Central memory CD4-positive, alpha-beta T cell (primary cell): ENCODE measurements around the gene ASB18.

Experiments
- DNase-seq: peaks from one replicate; pipeline ENCODE4 v3.0.0; 2022

Gene ASB18

DNA sequence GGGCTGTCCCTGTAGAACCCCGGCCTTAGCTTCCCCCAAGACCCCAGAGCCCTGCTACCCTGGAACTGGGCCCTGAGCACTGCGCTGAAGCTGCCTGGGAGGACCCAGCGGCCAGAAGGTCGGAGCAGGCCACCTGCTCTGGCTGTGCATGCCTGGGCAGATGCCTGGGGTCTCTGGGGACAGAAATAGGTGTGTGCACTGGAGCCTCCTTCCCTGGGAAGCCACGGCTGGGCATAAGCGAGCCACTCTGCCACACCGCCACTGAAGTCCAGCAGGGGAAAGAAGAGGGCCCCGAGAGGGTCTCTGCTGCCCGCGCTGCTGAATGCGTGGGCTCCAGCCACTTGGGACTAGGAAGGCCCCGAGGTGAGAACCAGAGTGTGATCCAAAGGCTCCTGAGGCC, 102.7 kb downstream of the ASB18 start:
- no peak for DNase-seq

DNA sequence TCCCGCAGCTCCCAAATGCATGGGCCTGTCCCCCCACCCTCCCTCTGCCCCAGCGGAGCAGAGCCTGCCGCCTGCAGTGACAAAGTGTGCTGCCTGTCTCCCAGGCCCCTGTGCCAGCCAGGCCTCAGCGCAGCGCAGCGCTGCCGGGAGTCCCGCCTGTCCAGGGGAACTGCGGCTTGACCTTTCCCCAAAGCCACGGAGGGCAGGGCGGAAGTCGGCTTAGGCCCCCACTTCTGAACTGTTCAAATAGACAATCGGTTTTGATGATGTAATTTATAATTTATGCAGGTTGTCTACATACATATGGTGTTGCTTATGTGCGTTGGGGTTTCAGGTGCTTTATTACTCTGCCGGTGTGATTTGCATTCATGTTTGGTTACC, 103.1 kb downstream of the ASB18 start:
- no peak for DNase-seq

DNA sequence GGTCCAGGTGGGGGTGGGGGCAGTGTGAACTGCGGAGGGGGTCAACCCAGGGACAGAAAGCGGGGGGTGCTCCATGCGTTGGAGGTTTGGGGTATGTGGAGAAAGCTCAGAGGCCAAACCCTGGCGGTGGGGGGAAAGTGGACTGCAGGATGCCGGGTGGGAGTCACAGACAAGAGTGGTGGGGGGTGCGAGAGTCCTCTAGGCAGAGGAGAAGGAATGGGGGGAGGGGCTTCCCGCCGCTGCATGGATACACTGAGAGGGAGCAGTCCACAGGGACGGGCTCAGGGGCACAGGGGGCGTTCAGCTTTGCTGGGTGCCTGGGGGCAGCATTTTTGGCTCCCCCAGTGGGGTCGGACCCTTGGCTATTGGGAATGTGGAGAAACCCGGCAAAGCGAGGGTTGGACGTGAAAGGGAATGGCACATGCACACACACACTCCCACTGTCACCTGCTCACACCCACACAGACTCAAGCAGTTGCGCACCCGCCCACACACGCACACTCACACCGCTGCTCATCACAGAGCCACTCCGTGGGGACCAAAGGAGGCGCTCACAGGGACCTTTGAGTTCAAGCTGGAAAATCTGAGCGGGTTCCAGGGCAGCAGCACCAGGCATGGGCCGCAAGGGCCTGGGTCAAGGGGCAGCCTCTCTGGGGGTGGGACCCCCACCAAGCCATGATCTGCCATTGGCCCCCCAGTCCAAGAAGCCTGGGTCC, 103.7 kb downstream of the ASB18 start:
- no peak for DNase-seq

DNA sequence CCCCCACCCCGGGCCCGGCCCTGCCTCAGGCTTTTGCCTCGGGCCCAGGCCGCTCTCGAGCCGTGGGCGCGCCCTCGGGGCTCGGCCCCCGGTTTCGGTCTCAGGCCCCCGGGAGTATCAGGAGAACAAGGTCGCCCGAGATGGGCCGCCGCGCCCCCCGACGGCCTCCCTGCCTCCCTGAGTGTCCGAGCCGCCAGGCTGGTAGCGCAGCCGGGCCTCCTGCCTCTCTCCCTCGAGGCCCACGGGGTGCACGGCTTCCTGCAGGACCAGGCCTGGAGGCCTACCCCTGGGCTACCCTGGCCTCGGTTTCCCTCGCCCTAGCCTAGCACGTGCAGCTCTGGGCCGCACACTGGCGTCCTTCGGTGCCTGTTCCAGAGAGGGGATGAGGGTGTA, 104.4 kb downstream of the ASB18 start:
- no peak for DNase-seq

DNA sequence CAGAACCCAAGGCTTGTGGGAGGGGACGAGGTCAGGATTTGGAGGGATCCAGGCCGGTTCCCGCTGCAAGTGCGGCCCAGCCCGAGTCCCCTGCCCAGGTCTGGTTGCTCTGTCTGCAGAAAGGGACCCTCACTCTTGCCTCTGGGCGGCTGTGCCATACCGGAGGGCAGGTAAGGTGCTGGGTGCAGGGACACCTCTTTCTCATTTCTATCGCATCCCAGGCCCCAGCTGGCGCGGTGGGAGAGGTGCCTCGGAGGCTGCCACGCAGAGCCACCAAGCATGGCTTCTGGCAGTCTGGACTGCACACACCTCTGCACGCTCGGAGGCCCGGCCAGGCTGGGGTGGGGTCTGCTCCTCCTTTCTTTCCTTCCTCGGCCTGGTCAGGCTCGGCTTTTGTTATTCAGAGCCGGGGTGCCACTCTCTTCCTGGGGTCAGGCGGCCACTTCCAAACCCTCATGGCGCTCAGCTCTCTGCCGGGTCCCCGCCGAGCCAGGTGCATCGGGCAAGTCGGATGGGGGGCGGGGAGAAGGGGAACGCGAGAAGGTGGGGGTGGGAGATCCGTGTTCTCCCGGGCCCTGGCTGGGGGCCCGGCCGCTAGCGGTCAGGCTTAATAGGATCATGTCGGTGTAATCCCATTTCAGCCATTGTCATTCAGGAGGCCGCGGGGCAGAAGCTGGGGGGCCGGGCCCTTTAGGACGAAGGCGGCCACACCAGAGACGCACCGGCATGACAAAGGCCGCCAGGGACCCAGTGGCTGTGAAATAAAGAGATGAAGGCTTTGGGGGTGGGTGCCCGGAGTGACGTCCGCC, 105.0 kb downstream of the ASB18 start:
- no peak for DNase-seq

DNA sequence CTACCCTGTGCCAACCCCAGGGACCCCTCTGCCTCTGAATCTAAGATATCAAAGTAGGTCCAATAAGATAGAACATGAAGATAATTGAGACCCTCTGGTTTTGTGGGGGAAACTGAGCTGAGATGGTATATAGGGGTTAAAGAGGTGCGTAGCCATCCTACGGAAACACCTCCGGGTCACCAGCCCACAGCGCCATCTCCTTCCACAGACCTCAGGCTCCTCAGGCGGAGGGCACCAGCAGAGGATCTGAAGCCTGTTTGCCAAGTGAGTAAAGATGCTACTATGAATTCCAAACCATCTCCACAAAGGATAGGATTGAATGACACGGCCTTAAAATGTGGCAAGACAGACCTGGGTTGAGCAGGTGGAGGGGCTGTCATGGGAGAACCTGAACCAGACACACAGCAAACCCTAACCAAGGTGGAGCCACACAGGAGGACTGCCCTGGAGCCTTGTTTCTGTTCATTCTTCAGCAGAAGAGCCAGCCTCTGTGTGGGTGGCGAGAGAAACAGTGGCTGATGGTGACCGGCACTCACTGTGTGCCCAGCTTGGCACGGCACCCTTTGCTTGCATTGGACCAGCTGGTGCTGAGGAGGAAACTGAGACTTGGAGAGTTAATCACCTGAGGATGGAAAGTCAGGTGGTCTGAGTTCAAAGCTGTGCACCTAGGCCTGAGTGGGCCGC, 106.2 kb downstream of the ASB18 start:
- DNase-seq: no peak

DNA sequence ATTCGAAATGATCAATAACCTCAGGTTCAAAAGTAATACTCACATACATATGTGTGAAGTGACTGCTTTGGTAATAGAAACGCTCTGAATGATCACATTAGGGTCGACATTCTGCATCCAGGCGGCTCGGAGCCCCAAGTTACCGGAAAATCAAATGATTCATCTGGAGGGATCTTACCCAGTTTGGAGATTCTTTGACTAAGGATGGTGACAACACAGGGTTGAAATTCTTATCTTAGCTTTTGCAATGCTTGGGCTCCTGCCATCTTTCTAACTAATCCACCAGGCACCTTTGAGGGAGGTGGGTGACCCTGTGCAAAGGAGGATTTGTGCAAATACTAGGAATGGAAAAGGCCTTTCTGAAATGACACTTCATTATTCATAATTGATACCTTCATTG, 106.8 kb downstream of the ASB18 start:
- no peak for DNase-seq

DNA sequence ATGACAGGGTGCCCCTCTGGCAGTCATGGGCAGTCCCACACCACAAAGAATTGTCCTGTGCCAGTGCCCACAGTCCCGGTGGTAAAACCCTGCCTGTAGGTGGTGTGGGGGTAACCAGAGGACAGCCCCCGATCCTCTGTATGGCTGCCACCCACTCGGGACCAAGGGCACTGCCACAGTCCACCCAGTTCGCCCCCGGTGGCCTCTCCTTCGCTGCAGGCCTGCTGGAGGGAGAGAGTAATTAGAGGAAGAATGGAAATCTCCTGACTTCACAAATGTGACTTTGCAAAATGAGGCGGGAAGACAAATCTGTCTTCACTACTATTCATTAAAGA, 107.4 kb downstream of the ASB18 start:
- no peak for DNase-seq

DNA sequence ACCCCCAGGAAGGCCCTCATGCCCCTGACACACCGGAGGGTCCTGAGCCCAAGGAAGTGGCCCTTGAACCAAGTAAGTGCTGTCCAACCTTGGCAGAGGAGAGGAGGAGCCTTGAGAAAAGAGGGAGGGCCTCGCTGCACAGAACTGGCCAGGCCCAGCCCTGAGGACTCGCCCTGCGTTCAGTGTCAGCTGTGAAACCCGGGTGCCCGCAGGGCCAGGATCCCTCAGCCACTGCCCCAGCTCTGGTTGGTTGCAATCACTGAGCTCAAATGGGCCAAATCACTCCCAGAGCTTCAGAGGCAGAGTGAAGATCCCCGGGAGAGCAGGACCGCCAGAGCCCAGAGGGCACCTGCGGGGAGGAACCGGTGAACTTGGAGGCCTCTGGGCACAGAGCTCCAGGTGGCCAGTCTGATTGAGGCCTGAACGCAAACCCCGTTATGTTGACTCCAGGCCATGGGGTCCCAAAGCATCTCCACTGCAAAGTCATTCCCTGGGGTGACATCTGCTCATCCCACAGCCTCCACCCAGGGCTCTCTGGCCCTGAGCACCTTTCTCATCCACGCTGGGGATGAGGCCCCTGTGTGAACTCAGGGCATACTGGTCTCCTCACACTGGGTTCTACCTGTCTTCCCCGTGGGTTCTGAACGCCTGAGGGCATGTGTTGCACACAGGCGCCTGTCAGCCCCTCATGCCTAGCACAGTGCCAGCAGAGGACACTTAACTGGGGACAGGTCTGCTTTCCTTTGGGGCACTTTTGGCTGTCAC, 107.9 kb downstream of the ASB18 start:
- DNase-seq: no peak

DNA sequence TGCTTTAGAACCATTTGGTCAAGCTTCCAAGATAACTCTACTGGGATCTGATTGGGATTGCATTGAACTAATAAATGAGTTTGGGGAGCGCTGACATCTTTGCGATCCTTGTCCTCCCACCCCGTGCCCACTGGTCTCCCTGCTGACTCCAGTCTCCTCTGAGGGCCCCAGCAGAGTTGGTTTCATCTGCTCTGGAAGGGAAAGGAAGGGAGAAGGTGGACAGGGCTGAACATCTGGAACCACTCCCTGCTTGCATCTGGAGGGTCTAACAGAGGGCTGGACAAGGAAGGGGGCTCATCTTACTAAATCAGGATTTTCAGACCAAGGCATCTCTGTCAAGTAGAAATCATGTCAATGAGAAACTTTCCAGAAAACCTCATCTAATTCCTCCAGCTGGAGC, 108.8 kb downstream of the ASB18 start:
- no peak for DNase-seq

DNA sequence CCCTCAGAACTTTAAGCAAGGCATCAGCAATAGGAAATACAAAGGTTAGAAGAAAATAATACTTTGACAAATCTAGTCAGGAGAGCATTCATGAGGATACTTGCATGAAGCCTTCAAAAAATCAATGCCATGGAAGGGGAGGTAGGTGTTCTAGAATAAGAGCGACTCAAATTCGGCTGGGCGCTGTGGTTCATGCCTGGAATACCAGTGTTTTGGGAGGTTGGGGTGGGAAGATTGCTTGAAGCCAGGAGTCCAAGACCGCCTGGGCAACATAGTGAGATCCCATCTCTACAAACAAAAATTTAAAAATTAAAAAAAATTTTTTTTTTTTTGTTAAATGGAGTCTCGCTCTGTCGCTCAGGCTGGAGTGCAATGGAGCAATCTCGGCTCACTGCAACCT, 117.8 kb downstream of the ASB18 start:
- DNase-seq: no peak

DNA sequence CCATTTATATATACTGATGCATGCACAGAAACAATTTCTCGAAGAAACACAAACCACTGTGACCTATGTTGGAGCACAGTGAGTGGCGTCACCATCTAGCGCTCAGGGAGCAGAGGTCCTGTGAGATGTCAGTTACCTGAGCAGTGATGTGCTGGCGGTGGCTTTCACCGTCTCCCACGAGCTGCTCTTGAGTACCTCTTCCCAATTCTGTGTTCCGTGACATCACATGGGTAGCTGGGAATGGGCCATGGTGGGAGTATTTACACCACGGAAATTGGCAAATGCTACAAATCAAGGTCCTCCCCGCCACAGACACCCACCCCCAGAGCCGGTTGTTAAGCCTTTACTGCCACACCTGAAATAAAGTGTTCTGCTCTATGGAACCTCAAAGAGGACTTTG, 120.4 kb downstream of the ASB18 start:
- DNase-seq: no peak
